ENCODE data around the gene ARRDC3.
A peak's percentile ranks its signal among the peaks of the same experiment; 100 is the strongest.
"Not testable (repeated sequence)": the region's sequence is repeated elsewhere in the genome, so short reads cannot be mapped to it uniquely, and the experiment has no call there.

Gene ARRDC3

GRCh38 chr5:91407204-91407603, 24.1 kb upstream of the ARRDC3 start:
- Histone ChIP-seq H3K36me3 (ENCODE audit: control insufficient read depth, insufficient read depth, low read length) (no peaks in the 10 kb centered on the region), H3K9ac (ENCODE audit: low read length) (no peak overlapping the region), H3K4me1 (ENCODE audit: control insufficient read depth, insufficient read depth, low read length) (no peaks in the 10 kb centered on the region), H3K27ac (ENCODE audit: low read depth, low read length) (no peak overlapping the region), H3K4me3 (ENCODE audit: low read length) (no peak overlapping the region), H3K27me3 (ENCODE audit: control insufficient read depth, insufficient read depth, low read length) (no peaks in the 10 kb centered on the region)

- no peak overlapping the region for H3K9ac ChIP-seq (ENCODE audit: low read length)
- no peak overlapping the region for H3K27ac ChIP-seq (ENCODE audit: low read depth, low read length)
- H3K27me3 ChIP-seq (ENCODE audit: control insufficient read depth, insufficient read depth, low read length), result no peaks in the 10 kb centered on the region
- no peaks in the 10 kb centered on the region for H3K36me3 ChIP-seq (ENCODE audit: control insufficient read depth, insufficient read depth, low read length)
- no peaks in the 10 kb centered on the region for H3K4me1 ChIP-seq (ENCODE audit: control insufficient read depth, insufficient read depth, low read length)
- H3K4me3 ChIP-seq (ENCODE audit: low read length), result no peak overlapping the region
Observed at GRCh38 chr5:91403438-91403837, 20.3 kb upstream of the ARRDC3 start.

GRCh38 chr5:91401175-91401574, 18.1 kb upstream of the ARRDC3 start:
- Histone ChIP-seq H3K4me3 (ENCODE audit: low read length) (no peak overlapping the region), H3K4me1 (ENCODE audit: control insufficient read depth, insufficient read depth, low read length) (no peaks in the 10 kb centered on the region), H3K27ac (ENCODE audit: low read depth, low read length) (no peak overlapping the region), H3K27me3 (ENCODE audit: control insufficient read depth, insufficient read depth, low read length) (no peaks in the 10 kb centered on the region), H3K36me3 (ENCODE audit: control insufficient read depth, insufficient read depth, low read length) (no peaks in the 10 kb centered on the region), H3K9ac (ENCODE audit: low read length) (no peak overlapping the region)

- Histone ChIP-seq H3K4me3 (ENCODE audit: low read length) (no peak overlapping the region), H3K4me1 (ENCODE audit: control insufficient read depth, insufficient read depth, low read length) (no peaks in the 10 kb centered on the region), H3K27ac (ENCODE audit: low read depth, low read length) (no peak overlapping the region)
Observed at GRCh38 chr5:91397791-91398190, 14.7 kb upstream of the ARRDC3 start.

GRCh38 chr5:91390268-91390667, 7.2 kb upstream of the ARRDC3 start:
- Histone ChIP-seq H3K4me3 (ENCODE audit: low read length) (no peak overlapping the region), H3K4me1 (ENCODE audit: control insufficient read depth, insufficient read depth, low read length) (no peaks in the 10 kb centered on the region), H3K36me3 (ENCODE audit: control insufficient read depth, insufficient read depth, low read length) (no peaks in the 10 kb centered on the region), H3K27ac (ENCODE audit: low read depth, low read length) (no peak overlapping the region), H3K27me3 (ENCODE audit: control insufficient read depth, insufficient read depth, low read length) (no peaks in the 10 kb centered on the region), H3K9ac (ENCODE audit: low read length) (no peak overlapping the region)

More at GRCh38 chr5:91397791-91398190, 14.7 kb upstream of the ARRDC3 start:
- Histone ChIP-seq H3K27me3 (ENCODE audit: control insufficient read depth, insufficient read depth, low read length) (no peaks in the 10 kb centered on the region), H3K36me3 (ENCODE audit: control insufficient read depth, insufficient read depth, low read length) (no peaks in the 10 kb centered on the region), H3K9ac (ENCODE audit: low read length) (no peak overlapping the region)

GRCh38 chr5:91389555-91389954, 6.4 kb upstream of the ARRDC3 start:
- H3K27ac ChIP-seq (ENCODE audit: low read depth, low read length); H3K36me3 ChIP-seq (ENCODE audit: control insufficient read depth, insufficient read depth, low read length); H3K27me3 ChIP-seq (ENCODE audit: control insufficient read depth, insufficient read depth, low read length); H3K4me3 ChIP-seq (ENCODE audit: low read length); H3K4me1 ChIP-seq (ENCODE audit: control insufficient read depth, insufficient read depth, low read length); H3K9ac ChIP-seq (ENCODE audit: low read length): not testable (repeated sequence)

- Histone ChIP-seq H3K4me1 (ENCODE audit: control insufficient read depth, insufficient read depth, low read length) (peaks cover 10% of the 10 kb centered on the region), H3K4me3 (ENCODE audit: low read length) (no peak overlapping the region), H3K9ac (ENCODE audit: low read length) (no peak overlapping the region), H3K27ac (ENCODE audit: low read depth, low read length) (no peak overlapping the region), H3K36me3 (ENCODE audit: control insufficient read depth, insufficient read depth, low read length) (no peaks in the 10 kb centered on the region), H3K27me3 (ENCODE audit: control insufficient read depth, insufficient read depth, low read length) (no peaks in the 10 kb centered on the region)
Observed at GRCh38 chr5:91388362-91388761, 5.2 kb upstream of the ARRDC3 start.

GRCh38 chr5:91386120-91386519, 3.0 kb upstream of the ARRDC3 start:
- H3K36me3 ChIP-seq (ENCODE audit: control insufficient read depth, insufficient read depth, low read length), result peaks cover 1% of the 10 kb centered on the region
- no peak overlapping the region for H3K4me3 ChIP-seq (ENCODE audit: low read length)
- H3K4me1 ChIP-seq (ENCODE audit: control insufficient read depth, insufficient read depth, low read length), result peaks cover 10% of the 10 kb centered on the region
- no peak overlapping the region for H3K9ac ChIP-seq (ENCODE audit: low read length)
- no peak overlapping the region for H3K27ac ChIP-seq (ENCODE audit: low read depth, low read length)
- no peaks in the 10 kb centered on the region for H3K27me3 ChIP-seq (ENCODE audit: control insufficient read depth, insufficient read depth, low read length)

GRCh38 chr5:91385596-91385995, 2.5 kb upstream of the ARRDC3 start:
- not testable (repeated sequence) for H3K9ac ChIP-seq (ENCODE audit: low read length); H3K36me3 ChIP-seq (ENCODE audit: control insufficient read depth, insufficient read depth, low read length); H3K27me3 ChIP-seq (ENCODE audit: control insufficient read depth, insufficient read depth, low read length); H3K27ac ChIP-seq (ENCODE audit: low read depth, low read length); H3K4me3 ChIP-seq (ENCODE audit: low read length); H3K4me1 ChIP-seq (ENCODE audit: control insufficient read depth, insufficient read depth, low read length)

- no peak overlapping the region for H3K9ac ChIP-seq (ENCODE audit: low read length)
- peak overlapping the region; percentile 98 for H3K27ac ChIP-seq (ENCODE audit: low read depth, low read length)
- no peaks in the 10 kb centered on the region for H3K27me3 ChIP-seq (ENCODE audit: control insufficient read depth, insufficient read depth, low read length)
- peaks cover 2% of the 10 kb centered on the region for H3K36me3 ChIP-seq (ENCODE audit: control insufficient read depth, insufficient read depth, low read length)
- H3K4me1 ChIP-seq (ENCODE audit: control insufficient read depth, insufficient read depth, low read length), result peaks cover 10% of the 10 kb centered on the region
- H3K4me3 ChIP-seq (ENCODE audit: low read length), result peak overlapping the region; percentile 95
Observed at GRCh38 chr5:91384671-91385430, 1.7 kb upstream of the ARRDC3 start.

- Histone ChIP-seq H3K27me3 (ENCODE audit: control insufficient read depth, insufficient read depth, low read length) (no peaks in the 10 kb centered on the region), H3K27ac (ENCODE audit: low read depth, low read length) (peak overlapping the region; percentile 98), H3K36me3 (ENCODE audit: control insufficient read depth, insufficient read depth, low read length) (peaks cover 2% of the 10 kb centered on the region), H3K4me1 (ENCODE audit: control insufficient read depth, insufficient read depth, low read length) (peaks cover 12% of the 10 kb centered on the region), H3K9ac (ENCODE audit: low read length) (peak overlapping the region; percentile 70), H3K4me3 (ENCODE audit: low read length) (peak overlapping the region; percentile 95)
Observed at GRCh38 chr5:91383956-91384300, 811 bp upstream of the ARRDC3 start.

- peak overlapping the region; percentile 98 for H3K27ac ChIP-seq (ENCODE audit: low read depth, low read length)
- H3K4me1 ChIP-seq (ENCODE audit: control insufficient read depth, insufficient read depth, low read length), result peaks cover 25% of the 10 kb centered on the region
- peak overlapping the region; percentile 96 for H3K9ac ChIP-seq (ENCODE audit: low read length)
- H3K27me3 ChIP-seq (ENCODE audit: control insufficient read depth, insufficient read depth, low read length), result no peaks in the 10 kb centered on the region
- peak overlapping the region; percentile 95 for H3K4me3 ChIP-seq (ENCODE audit: low read length)
- H3K36me3 ChIP-seq (ENCODE audit: control insufficient read depth, insufficient read depth, low read length), result peaks cover 2% of the 10 kb centered on the region
Observed at GRCh38 chr5:91382530-91383026, 539 bp downstream of the ARRDC3 start.

GRCh38 chr5:91381774-91382359, 1.2 kb downstream of the ARRDC3 start:
- Histone ChIP-seq H3K4me3 (ENCODE audit: low read length) (peak overlapping the region; percentile 95), H3K27me3 (ENCODE audit: control insufficient read depth, insufficient read depth, low read length) (no peaks in the 10 kb centered on the region), H3K9ac (ENCODE audit: low read length) (peak overlapping the region; percentile 96), H3K4me1 (ENCODE audit: control insufficient read depth, insufficient read depth, low read length) (peaks cover 26% of the 10 kb centered on the region), H3K36me3 (ENCODE audit: control insufficient read depth, insufficient read depth, low read length) (peaks cover 2% of the 10 kb centered on the region), H3K27ac (ENCODE audit: low read depth, low read length) (peak overlapping the region; percentile 98)

Data from rectal smooth muscle tissue (tissue), 1 donor.